Glutamatergic neuron (in vitro differentiated cells): ENCODE measurements around the gene DUS1L. TPM values are rescaled to one million over a fixed set of nuclear protein-coding genes. Genes with fewer than 3 reads are reported as not detected.

Experiments used
- DNase-seq: peaks from one replicate; pipeline ENCODE4 v3.0.0; 2022
- H3K27ac Mint-ChIP-seq: one replicate; pipeline ENCODE4 v1.8.0; 2020; ENCODE audit warnings: mild to moderate bottlenecking, mixed read lengths, inconsistent platforms; ENCODE audit not compliant: unreplicated experiment
- H3K27me3 Mint-ChIP-seq: one replicate; pipeline ENCODE4 v1.8.0; 2020; ENCODE audit warnings: mild to moderate bottlenecking, moderate library complexity, mixed read lengths, inconsistent platforms; ENCODE audit not compliant: unreplicated experiment
- H3K36me3 Mint-ChIP-seq: one replicate; pipeline ENCODE4 v1.8.0; 2020; ENCODE audit warnings: mild to moderate bottlenecking, mixed read lengths, inconsistent platforms; ENCODE audit not compliant: unreplicated experiment
- H3K4me1 Mint-ChIP-seq: one replicate; pipeline ENCODE4 v1.8.0; 2020; ENCODE audit warnings: mild to moderate bottlenecking, low read depth, mixed read lengths, inconsistent platforms; ENCODE audit not compliant: unreplicated experiment
- H3K4me3 Mint-ChIP-seq: one replicate; pipeline ENCODE4 v1.8.0; 2020; ENCODE audit warnings: mild to moderate bottlenecking, mixed read lengths, inconsistent platforms; ENCODE audit not compliant: unreplicated experiment
- H3K9me3 Mint-ChIP-seq: one replicate; pipeline ENCODE4 v1.8.0; 2020; ENCODE audit warnings: mild to moderate bottlenecking, moderate library complexity, mixed read lengths, inconsistent platforms; ENCODE audit not compliant: unreplicated experiment
- CTCF ChIP-seq: fragments of 200-600 bp; sonication (generic); IDR thresholded peaks from one replicate; pipeline ENCODE4 v1.5.0; 2021; ENCODE audit not compliant: partially characterized antibody, unreplicated experiment
- total RNA-seq: library from RNA; stranded (reverse); fragmentation: NEBNext Ultra II Directional; extraction: Animal tissue kit (Norgen Biotek cat#: 25700); gene quantifications from one replicate; pipeline ENCODE4 v1.2.1, GENCODE V29; 2021; ENCODE audit not compliant: unreplicated experiment

Gene DUS1L
- total RNA-seq, 1 donor from 2014 or later = 122 TPM

- Mint-ChIP-seq H3K4me1 (peaks cover 3% of the 10 kb centered on the region), H3K27ac (no peak overlapping the region), H3K9me3 (no peaks in the 10 kb centered on the region), H3K27me3 (no peaks in the 10 kb centered on the region), H3K36me3 (no peaks in the 10 kb centered on the region), H3K4me3 (no peak overlapping the region)
- peak; percentile 10 for DNase-seq
- no peak for TF ChIP-seq CTCF
These were observed 25.9 kb upstream of the DUS1L start for GRCh38 chr17:82091264-82092066.

- H3K4me3 Mint-ChIP-seq = no peak overlapping the region
- no peaks in the 10 kb centered on the region for H3K27me3 Mint-ChIP-seq
- H3K36me3 Mint-ChIP-seq = no peaks in the 10 kb centered on the region
- no peaks in the 10 kb centered on the region for H3K9me3 Mint-ChIP-seq
- H3K27ac Mint-ChIP-seq = no peak overlapping the region
- DNase-seq = no peak
- no peak for TF ChIP-seq CTCF
- H3K4me1 Mint-ChIP-seq = no peaks in the 10 kb centered on the region
These were observed 25.1 kb upstream of the DUS1L start for GRCh38 chr17:82090549-82091263.

DNA sequence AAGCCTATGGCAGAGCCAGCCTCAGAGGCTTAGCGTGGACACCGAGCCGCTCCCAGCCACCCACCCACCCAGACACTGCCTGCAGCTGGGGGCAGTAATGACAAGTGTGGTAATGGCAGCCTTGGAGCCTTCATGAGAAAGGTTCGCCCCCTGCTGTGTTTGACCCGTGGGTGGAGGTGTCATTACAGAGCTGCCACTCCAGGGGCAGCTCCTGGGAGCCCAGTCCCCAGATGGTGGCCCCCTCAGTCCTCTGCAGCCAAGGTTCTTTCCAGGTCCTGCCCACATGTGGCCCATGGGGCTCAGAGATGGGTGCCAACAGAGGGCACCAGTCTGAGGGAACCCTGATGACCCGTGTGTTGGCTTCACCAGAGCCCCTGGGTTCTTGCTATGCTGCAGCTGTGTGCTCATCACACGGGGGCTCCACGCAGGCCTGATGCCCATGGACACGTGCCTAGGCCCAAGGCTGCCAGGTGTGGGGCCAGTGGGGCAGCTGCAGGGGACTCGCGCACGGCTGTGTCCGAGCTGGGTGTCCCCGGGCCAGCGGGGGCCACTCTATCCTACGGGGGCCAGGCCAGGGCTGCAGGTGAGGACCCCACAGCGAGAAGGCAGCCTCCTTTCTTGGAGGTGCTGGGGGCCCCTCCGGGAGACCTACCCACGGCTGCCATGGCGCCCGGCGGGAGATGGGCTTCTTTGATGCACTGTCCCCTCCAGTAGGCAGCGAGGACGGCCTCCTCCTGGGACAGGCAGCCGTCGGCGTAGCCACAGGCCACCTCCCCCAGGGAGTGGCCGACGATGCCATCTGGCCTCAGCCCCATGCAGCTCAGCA is 24.3 kb upstream of the DUS1L start:
- H3K4me3 Mint-ChIP-seq = no peak overlapping the region
- no peaks in the 10 kb centered on the region for H3K9me3 Mint-ChIP-seq
- H3K27me3 Mint-ChIP-seq = no peaks in the 10 kb centered on the region
- no peak overlapping the region for H3K27ac Mint-ChIP-seq
- H3K4me1 Mint-ChIP-seq = no peaks in the 10 kb centered on the region
- no peak for DNase-seq
- no peaks in the 10 kb centered on the region for H3K36me3 Mint-ChIP-seq
- no peak for TF ChIP-seq CTCF

DNA sequence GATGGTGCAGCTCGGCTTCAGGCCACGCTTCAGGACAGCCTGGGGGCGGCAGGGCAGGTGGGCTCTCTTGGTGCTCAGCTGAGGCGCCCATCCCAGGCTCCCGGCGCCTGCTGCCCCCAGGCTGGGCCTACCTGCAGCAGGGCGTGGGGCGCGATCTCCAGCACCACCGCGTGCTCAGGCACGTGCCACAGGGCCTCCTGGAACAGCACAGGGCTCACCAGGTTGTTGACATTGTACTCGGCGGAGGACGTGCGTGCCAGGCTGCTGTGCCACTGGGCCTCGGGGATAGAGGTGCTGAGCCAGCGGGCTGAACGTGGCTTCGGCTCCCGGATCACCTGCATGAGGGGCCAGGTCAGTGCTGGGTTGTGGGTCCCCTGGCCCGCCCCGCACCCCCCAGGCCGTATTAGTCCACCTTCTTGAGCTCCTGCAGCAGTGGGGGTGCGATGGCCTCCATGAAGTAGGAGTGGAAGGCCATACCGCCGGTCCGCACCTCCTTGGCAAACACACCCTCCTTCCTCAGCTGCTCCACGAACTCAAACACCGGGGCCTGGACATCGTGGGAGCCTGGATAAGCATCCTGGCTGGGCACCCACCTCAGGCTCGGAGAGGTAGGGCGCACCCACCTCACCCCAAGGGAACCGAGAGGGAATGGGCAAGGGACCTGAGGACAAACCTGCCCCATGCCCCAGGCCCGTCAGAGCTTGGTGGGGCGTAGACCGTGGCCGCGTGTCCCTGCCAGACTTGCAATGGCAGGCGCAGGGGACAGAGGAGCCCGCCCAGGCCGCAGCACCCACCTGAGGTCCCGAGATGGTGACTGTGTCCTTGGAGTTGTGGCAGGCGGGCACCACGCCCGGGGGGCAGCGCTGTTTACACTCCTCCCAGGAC is 23.5 kb upstream of the DUS1L start:
- H3K4me3 Mint-ChIP-seq = no peak overlapping the region
- TF ChIP-seq CTCF = no peak
- H3K36me3 Mint-ChIP-seq = no peaks in the 10 kb centered on the region
- H3K4me1 Mint-ChIP-seq = no peaks in the 10 kb centered on the region
- DNase-seq = no peak
- no peaks in the 10 kb centered on the region for H3K9me3 Mint-ChIP-seq
- peaks cover under 1% of the 10 kb centered on the region for H3K27me3 Mint-ChIP-seq
- H3K27ac Mint-ChIP-seq = no peak overlapping the region
